ENCODE measurements around the gene NSMF.
"Not testable (repeated sequence)": the region's sequence is repeated elsewhere in the genome, so short reads cannot be mapped to it uniquely, and the experiment has no call there.

The NSMF gene

DNA sequence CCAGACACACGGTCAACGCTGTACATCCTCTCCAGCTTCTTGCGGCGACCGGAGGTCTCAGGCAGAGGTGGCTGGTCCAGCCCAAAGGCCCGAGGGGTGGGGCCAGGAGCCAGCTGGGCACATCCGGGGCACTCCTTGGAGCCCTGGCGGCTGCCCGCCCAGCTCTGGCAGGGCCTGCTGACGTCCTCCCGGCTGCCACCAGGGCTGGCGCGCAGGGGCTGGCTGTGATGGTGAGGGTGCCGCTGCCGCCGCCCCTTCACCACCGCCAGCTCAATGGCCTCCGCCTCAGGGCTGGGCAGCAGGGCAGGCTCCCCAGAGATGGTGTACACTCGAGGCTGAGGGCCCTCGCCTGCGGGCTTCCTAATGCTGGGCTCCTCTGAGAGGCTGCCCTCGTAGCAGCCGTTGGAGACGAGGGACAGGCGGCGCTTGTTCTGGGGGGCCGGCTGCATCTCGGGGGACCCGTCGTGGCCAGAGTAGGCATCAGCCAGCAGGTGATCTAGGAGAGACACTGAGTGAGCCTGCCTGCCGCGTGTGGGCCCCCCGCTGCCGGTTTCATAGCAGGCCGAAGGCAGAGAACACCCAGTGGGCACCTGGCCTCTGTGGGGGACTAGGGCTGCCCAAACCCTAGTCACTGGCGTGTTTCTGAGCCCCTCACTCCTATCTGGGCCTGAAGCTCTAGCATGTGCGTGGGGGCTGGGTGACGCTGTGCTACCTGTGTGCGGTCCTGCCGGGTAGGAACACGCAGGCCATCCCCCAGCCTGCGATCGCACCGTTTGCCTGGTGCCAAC, 1.5 kb downstream of the NSMF start:
- no peak for DNase-seq (ENCODE audit: low read depth in 2 of 2)

- DNase-seq (ENCODE audit: low read depth in 2 of 2): no peak
Observed at GRCh38 chr9:137456864-137457405, 2.2 kb downstream of the NSMF start.

DNA sequence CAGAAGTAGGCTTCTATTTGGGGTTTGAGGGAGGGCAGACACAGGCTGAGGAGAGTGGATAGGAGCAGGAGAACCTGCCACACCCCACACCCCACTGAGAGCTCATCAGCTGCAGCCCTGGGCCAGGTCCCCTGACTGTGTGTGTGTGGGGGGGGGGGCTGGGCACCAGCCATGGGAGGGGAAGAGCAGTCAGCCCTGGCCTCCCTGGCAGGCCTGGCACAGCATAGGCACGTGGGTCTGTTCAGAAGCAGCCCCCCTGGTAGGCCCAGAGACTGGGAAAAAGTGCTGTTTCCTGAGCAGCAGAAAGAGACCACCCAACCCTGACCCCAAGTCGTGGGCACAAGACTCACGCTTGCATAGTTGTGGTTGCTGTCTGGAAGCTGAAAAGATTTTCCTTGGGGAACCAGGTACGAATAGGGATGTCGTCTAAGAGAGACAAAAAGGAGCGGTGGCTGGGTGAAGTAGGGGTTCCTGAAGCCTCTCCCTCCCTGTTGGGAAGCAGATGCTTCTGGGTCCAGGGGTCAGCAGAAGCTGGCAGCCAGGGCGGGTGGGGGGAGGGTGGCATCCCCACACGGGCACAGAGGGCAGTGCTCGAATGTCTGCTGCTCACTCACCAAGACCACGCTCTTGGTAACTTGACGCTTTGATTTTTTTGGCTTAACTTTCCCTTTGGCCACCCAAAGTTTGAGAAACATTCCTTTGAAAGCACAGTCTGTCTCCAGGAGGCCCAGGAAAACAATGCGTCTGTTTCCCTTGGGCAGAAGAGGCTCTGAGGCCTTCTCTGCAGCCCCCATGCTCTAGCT, 2.9 kb downstream of the NSMF start:
- no peak for DNase-seq (ENCODE audit: low read depth in 2 of 2)

GRCh38 chr9:137455359-137455991, 3.7 kb downstream of the NSMF start:
- no peak for DNase-seq (ENCODE audit: low read depth in 2 of 2)

- no peak for DNase-seq (ENCODE audit: low read depth in 2 of 2)
Observed at GRCh38 chr9:137454597-137455358, 4.4 kb downstream of the NSMF start.

- no peak for DNase-seq (ENCODE audit: low read depth in 2 of 2)
Observed at GRCh38 chr9:137454145-137454596, 5.0 kb downstream of the NSMF start.

DNA sequence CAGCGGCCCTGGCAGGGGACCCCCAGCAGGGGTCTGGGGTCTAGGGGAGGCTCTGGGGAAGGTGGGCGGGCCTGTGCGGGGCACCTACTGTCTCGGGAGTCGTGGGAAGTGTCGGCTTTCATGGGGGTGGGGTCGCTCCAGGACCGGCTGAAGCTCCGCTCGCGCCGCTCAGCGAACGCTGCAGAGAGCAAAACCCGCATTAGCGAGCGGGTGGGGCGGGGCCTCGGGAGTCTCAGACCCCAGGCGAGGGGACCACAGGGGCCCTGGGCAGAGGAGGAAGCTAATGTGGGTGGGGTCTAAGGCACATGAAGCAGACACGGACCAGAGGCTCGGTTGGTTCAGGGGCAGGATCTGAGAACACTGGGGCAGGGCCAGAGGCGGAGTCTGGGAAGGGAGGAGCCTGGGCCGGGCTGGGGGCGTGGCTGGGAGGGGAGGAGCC, 5.5 kb downstream of the NSMF start:
- no peak for DNase-seq (ENCODE audit: low read depth in 2 of 2)

- no peak for DNase-seq (ENCODE audit: low read depth in 2 of 2)
Observed at GRCh38 chr9:137452761-137453642, 6.1 kb downstream of the NSMF start.

DNA sequence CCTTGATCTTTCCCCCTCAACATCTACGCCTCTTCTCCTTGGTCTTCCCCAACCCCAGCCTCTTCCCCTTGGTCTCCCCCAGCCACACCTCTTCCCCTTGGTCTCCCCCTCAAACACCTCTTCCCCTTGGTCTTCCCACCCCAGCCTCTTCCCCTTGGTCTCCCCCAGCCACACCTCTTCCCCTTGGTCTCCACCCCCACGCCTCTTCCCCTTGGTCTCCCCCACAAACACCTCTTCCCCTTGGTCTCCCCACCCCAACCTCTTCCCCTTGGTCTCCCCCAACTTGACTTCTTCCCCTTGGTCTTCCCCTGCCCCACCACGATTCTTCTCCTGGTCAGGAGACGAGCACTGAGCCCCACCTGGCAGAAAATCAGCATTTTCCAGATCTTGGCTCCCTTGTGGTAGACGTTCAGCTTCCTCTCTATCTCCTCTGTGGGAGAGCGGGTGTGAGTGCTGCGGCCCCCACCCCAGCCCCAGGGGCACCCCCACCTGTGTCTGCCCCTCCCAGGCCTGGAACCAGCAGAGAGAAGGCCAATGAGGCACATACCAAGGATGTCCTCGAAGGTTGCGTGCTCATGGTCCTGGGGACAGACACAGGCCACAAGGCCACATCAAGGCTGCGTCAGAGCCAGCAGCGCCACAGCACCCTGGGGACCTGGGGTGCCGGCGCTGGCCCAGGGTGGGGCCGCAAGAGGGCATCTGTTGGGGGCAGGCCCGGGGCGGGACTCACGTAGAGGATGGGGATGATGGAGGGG, 7.0 kb downstream of the NSMF start:
- DNase-seq (ENCODE audit: low read depth in 2 of 2): no peak

GRCh38 chr9:137451264-137452005, 7.7 kb downstream of the NSMF start:
- not testable (repeated sequence) for DNase-seq (ENCODE audit: low read depth in 2 of 2)

GRCh38 chr9:137450539-137451222, 8.5 kb downstream of the NSMF start:
- not testable (repeated sequence) for DNase-seq (ENCODE audit: low read depth in 2 of 2)

DNA sequence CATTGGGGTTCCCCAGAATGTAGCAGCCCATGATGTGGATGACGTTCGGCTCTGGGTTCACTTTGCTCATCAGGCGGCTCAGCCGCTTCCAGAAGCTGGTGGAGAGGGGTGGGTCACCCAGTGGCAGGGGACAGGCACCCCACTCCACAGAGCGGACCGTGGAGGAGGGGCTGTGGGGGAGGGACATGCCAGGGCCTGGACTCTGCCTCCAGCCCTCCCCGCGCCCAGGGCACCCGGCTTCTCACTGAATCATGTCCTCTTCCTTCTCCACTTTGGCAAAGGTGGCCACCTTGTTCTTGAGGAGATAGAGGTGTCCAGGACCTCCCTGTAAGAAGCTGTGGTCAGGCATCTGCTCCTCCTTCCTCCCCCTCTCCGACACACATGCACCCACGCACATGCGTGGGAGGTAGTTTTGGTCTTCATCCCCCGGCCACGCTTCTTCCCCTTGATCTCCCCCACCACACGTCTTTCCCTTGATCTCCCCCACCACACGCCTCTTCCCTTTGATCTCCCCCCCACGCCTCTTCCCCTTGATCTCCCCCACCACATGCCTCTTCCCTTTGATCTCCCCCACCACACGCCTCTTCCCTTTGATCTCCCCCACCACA, 9.1 kb downstream of the NSMF start:
- no peak for DNase-seq (ENCODE audit: low read depth in 2 of 2)

DNA sequence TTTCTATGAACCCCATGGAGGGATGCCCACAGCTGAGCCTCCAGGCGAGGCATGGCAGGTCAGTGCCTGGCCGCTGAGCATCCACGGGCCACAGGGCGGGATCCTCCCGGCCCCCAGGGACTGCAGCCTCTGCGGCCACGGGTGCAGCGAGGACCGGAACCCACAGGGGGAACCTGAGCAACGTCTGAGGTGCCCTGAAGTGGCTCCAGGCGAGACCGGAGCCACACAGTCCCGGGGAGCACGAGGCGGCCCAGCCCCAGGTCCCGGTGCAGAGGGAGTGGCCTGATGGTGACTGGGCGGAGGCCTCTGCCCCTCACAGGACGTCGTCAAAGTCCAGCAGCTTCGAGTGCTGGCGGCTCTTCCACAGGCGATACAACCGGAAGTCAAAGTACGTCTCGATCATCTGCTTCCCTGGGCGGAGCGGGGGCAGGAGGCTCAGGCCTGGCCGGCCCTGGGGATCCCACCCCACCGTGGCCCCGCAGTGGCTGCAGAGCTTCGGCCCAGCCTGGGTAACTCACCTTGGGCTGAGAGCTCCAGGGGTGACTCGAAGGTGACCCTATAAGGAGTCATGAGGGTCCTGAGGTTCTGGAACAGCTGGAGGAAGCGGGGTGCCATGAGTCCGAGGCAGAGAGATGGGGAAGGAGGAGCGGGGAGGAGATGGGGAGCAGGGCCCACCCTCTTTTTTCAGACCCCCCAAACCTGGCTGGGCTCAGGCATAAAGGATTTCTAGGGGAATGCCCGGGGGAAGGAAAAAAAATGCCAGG, 9.9 kb downstream of the NSMF start:
- no peak for DNase-seq (ENCODE audit: low read depth in 2 of 2)

- DNase-seq (ENCODE audit: low read depth in 2 of 2): no peak
Observed at GRCh38 chr9:137448602-137448962, 10.6 kb downstream of the NSMF start.

GRCh38 chr9:137447722-137448601, 11.2 kb downstream of the NSMF start:
- DNase-seq (ENCODE audit: low read depth in 2 of 2): no peak

DNA sequence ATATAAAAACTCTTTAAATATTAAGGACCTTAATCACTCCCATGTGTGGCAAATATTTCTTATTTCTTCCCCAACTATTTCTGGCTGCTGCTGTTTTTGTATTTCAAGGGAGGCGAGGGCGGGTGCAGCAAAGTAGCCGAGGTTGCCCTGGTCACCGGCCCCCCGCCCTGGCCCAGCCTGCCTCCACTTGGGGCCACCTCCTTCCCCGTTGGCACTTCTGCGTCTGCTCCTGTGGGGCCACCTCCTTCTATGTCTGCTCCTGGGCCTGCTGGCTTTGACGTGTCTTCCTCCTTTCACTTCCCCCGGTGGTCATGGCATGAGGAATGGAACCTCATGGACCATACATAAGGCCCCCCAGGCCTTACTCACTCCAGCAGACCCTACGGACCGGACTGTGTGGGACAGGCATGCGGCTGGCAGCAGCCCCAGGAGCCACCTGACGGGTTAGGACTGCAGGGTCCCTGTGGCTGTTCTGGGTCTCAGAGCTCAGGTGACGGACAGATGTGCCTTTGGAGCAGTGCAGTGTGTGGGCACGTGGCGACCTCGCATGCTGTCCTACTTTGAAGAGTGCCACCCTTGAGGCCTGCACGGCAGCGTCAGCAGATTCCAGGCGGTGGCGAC, 12.2 kb downstream of the NSMF start:
- no peak for DNase-seq (ENCODE audit: low read depth in 2 of 2)
